Measurements from ENCODE around the gene PAQR7.

DNA sequence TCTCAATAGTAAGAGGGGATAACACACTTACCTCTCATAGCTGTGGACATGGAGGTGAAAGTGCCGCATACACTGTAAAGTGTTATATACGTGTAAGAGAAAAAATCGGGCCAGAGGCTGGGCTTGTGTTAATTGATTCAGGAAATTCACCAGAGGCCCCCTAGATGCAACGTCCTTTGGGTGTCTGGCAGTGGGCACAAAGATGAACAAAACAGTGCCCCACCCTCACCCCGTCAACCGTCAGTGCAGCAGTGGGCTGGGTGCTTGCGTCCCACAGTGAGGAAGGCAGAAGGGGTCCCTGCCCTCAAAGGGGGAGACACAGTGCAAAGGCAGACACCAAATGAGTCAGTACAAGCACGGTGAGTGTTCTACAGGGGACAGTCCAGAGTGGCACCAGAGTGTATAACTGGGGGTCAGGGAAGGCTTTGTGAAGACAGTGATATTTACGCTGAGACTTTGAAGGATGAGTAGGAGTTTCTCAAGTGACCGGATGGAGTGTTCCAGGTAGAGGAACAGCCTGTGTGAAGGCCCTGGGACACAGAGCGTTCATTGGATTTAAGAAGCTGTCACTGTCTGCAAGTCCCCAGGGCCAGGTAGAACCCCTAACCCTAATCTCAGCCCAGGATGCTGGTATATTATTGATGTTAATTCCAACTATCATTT, 62.3 kb downstream of the PAQR7 start:
- TF ChIP-seq CTCF (IDR thresholded peaks at IDR 0.05) = no peak
- no peak for TF ChIP-seq POLR2A (IDR thresholded peaks at IDR 0.05)
